SK-N-SH treated with all-trans-retinoic acid at 6 μM for 48 hours (cell line): ENCODE results near the gene BPIFB1.

Experiments
- ATAC-seq: fragments of 200-7000 bp; cut with Tn5 transposase; 3 replicates; pipeline ENCODE4 v1.9.1; 2020; ENCODE audit warnings: mild to moderate bottlenecking, moderate library complexity
- ARNTL ChIP-seq: fragments of 450-650 bp; formaldehyde crosslinking; IDR thresholded peaks from 2 replicates; pipeline ENCODE4 v1.5.0; 2020; ENCODE audit warnings: low read depth, mild to moderate bottlenecking, moderate library complexity, borderline replicate concordance
- BACH2 ChIP-seq: fragments of 250-450 bp; sonication (Bioruptor Pico); IDR thresholded peaks from 2 replicates; pipeline ENCODE4 v1.9.0; 2021; ENCODE audit warnings: mild to moderate bottlenecking, borderline replicate concordance
- CREB5 ChIP-seq: fragments of 250-450 bp; sonication (Bioruptor Pico); IDR thresholded peaks from 2 replicates; pipeline ENCODE4 v1.5.1; 2020; ENCODE audit warnings: low read depth, mild to moderate bottlenecking, moderate library complexity
- CSDC2 ChIP-seq: fragments of 250-450 bp; sonication (Bioruptor Pico); IDR thresholded peaks from 2 replicates; pipeline ENCODE4 v1.5.0; 2020; ENCODE audit warnings: mild to moderate bottlenecking, moderate library complexity
- CSRNP3 ChIP-seq: fragments of 250-450 bp; sonication (Bioruptor Pico); IDR thresholded peaks from 2 replicates; pipeline ENCODE4 v1.5.1; 2021; ENCODE audit warnings: mild to moderate bottlenecking, moderate library complexity
- ESRRG ChIP-seq: fragments of 250-450 bp; sonication (Bioruptor Pico); IDR thresholded peaks from 2 replicates; pipeline ENCODE4 v1.6.1; 2021; ENCODE audit warnings: mild to moderate bottlenecking
- ISL1 ChIP-seq: fragments of 250-450 bp; sonication (Bioruptor Pico); IDR thresholded peaks from 2 replicates; pipeline ENCODE4 v2.1.2; 2022; ENCODE audit warnings: mild to moderate bottlenecking, moderate library complexity
- OSR1 ChIP-seq: fragments of 250-450 bp; sonication (Bioruptor Pico); IDR thresholded peaks from 2 replicates; pipeline ENCODE4 v1.8.0; 2022; ENCODE audit warnings: moderate library complexity, mild to moderate bottlenecking, inconsistent platforms
- PATZ1 ChIP-seq: fragments of 250-450 bp; sonication (Bioruptor Pico); IDR thresholded peaks from 2 replicates; pipeline ENCODE4 v1.8.0; 2020; ENCODE audit warnings: mild to moderate bottlenecking, moderate library complexity, borderline replicate concordance
- POU6F1 ChIP-seq: fragments of 250-450 bp; sonication (Bioruptor Pico); IDR thresholded peaks from 2 replicates; pipeline ENCODE4 v1.8.0; 2021; ENCODE audit warnings: low read depth, mild to moderate bottlenecking, moderate library complexity, borderline replicate concordance
- PPARA ChIP-seq: fragments of 250-450 bp; sonication (Bioruptor Pico); IDR thresholded peaks from 2 replicates; pipeline ENCODE4 v1.5.0; 2020; ENCODE audit warnings: mild to moderate bottlenecking, borderline replicate concordance
- RARB ChIP-seq: fragments of 250-450 bp; sonication (Bioruptor Pico); IDR thresholded peaks from 2 replicates; pipeline ENCODE4 v1.8.0; 2021; ENCODE audit warnings: mild to moderate bottlenecking, moderate library complexity
- SNAI2 ChIP-seq: fragments of 250-450 bp; sonication (Bioruptor Pico); IDR thresholded peaks from 2 replicates; pipeline ENCODE4 v1.5.0; 2020; ENCODE audit warnings: mild to moderate bottlenecking, moderate library complexity
- TCF4 ChIP-seq: fragments of 250-450 bp; sonication (Bioruptor Pico); IDR thresholded peaks from 2 replicates; pipeline ENCODE4 v1.8.0; 2021; ENCODE audit warnings: mild to moderate bottlenecking, moderate library complexity, borderline replicate concordance
- TOX ChIP-seq: fragments of 250-450 bp; sonication (Bioruptor Pico); IDR thresholded peaks from 2 replicates; pipeline ENCODE4 v1.8.0; 2021; ENCODE audit warnings: mild to moderate bottlenecking, moderate library complexity, borderline replicate concordance
- TSHZ2 ChIP-seq: fragments of 250-450 bp; sonication (Bioruptor Pico); IDR thresholded peaks from 2 replicates; pipeline ENCODE4 v1.5.0; 2020; ENCODE audit warnings: mild to moderate bottlenecking, moderate library complexity
- ZFP3 ChIP-seq: fragments of 250-450 bp; sonication (Bioruptor Pico); IDR thresholded peaks from 2 replicates; pipeline ENCODE4 v1.5.0; 2020; ENCODE audit warnings: mild to moderate bottlenecking, moderate library complexity
- ZFP30 ChIP-seq: fragments of 450-650 bp; formaldehyde crosslinking; IDR thresholded peaks from 2 replicates; pipeline ENCODE4 v1.5.0; 2022; ENCODE audit warnings: mild to moderate bottlenecking, moderate library complexity
- ZNF565 ChIP-seq: fragments of 450-650 bp; formaldehyde crosslinking; conservative IDR thresholded peaks from 2 replicates; pipeline ENCODE4 v1.5.0; 2020; ENCODE audit warnings: low read depth, mild to moderate bottlenecking, moderate library complexity
- ZNF70 ChIP-seq: fragments of 450-650 bp; formaldehyde crosslinking; IDR thresholded peaks from 2 replicates; pipeline ENCODE4 v1.5.0; 2020; ENCODE audit warnings: mild to moderate bottlenecking, moderate library complexity
- ZNF8 ChIP-seq: fragments of 450-650 bp; formaldehyde crosslinking; IDR thresholded peaks from 2 replicates; pipeline ENCODE4 v1.5.0; 2020; ENCODE audit warnings: mild to moderate bottlenecking, moderate library complexity

BPIFB1 gene

GRCh38 chr20:33328157-33329137 lies 45.4 kb downstream of the BPIFB1 start:
- ATAC-seq, result no peak
- TF ChIP-seq ZFP3 (CRISPR knock-in tag) (no peak), SNAI2 (no peak), ISL1 (CRISPR knock-in tag) (no peak), ZNF565 (CRISPR knock-in tag) (no peak), TOX (no peak), ZNF70 (CRISPR knock-in tag) (no peak), ARNTL (CRISPR knock-in tag) (no peak), PPARA (CRISPR knock-in tag) (no peak), ZFP30 (no peak), CSRNP3 (CRISPR knock-in tag) (no peak), OSR1 (CRISPR knock-in tag) (no peak), TSHZ2 (CRISPR knock-in tag) (no peak), CREB5 (CRISPR knock-in tag) (no peak)
- TF ChIP-seq, all 23 proteins: peak for 0

- TF ChIP-seq OSR1 (CRISPR knock-in tag) (no peak), POU6F1 (no peak)
- ATAC-seq, result no peak; the same call in 2 of the 3 replicates
These were observed 50.0 kb downstream of the BPIFB1 start for GRCh38 chr20:33332905-33333456.

- TF ChIP-seq PPARA (CRISPR knock-in tag) (no peak), TOX (no peak), CSDC2 (CRISPR knock-in tag) (no peak)
- no peak for ATAC-seq
These were observed 50.6 kb downstream of the BPIFB1 start for GRCh38 chr20:33333616-33334015.

GRCh38 chr20:33334111-33334510 lies 51.1 kb downstream of the BPIFB1 start:
- ATAC-seq, result no peak
- TF ChIP-seq TOX, result no peak
- no peak for TF ChIP-seq CREB5 (CRISPR knock-in tag)
- no peak for TF ChIP-seq ZFP3 (CRISPR knock-in tag)
- TF ChIP-seq TCF4 (CRISPR knock-in tag), result no peak
- TF ChIP-seq TSHZ2 (CRISPR knock-in tag), result no peak
- no peak for TF ChIP-seq ISL1 (CRISPR knock-in tag)
- TF ChIP-seq ZNF8, result no peak
- no peak for TF ChIP-seq CSDC2 (CRISPR knock-in tag)
- TF ChIP-seq ARNTL (CRISPR knock-in tag), result no peak
- no peak for TF ChIP-seq ZFP30
- no peak for TF ChIP-seq ESRRG (CRISPR knock-in tag)
- no peak for TF ChIP-seq RARB (CRISPR knock-in tag)
- no peak for TF ChIP-seq BACH2 (CRISPR knock-in tag)
- no peak for TF ChIP-seq PATZ1 (CRISPR knock-in tag)
